Natural killer cell (primary cell): ENCODE results near the gene PNMA8B. TPM values are rescaled to one million over a fixed set of nuclear protein-coding genes. Genes with fewer than 3 reads are reported as not detected.
"Not testable (repeated sequence)": the region's sequence is repeated elsewhere in the genome, so short reads cannot be mapped to it uniquely, and the experiment has no call there.

Experiments
- ATAC-seq, 3 donors: fragments of 150-1000 bp in 2 of 3; fragments of 200-7000 bp in 1 of 3; cut with Tn5 transposase; 1 replicate in 1 of 3; 2 replicates in 2 of 3; pipeline ENCODE4 v1.10.0; 2021; ENCODE audit warnings: mild to moderate bottlenecking in 2 of 3, moderate library complexity in 2 of 3
- DNase-seq, 2 donors: peaks; one replicate each; pipeline versions ENCODE4 v3.0.0 to v3.0.0-alpha.2; 2013 to 2021; ENCODE audit warnings: mixed read lengths in 1 of 2
- H3K27ac ChIP-seq: one replicate; pipeline ENCODE4 v1.5.1; 2013; ENCODE audit warnings: mild to moderate bottlenecking, low read length
- H3K27me3 ChIP-seq: one replicate; pipeline ENCODE4 v1.6.1; 2013; ENCODE audit warnings: low read length; ENCODE audit not compliant: control insufficient read depth, insufficient read depth
- H3K36me3 ChIP-seq: one replicate; pipeline ENCODE4 v1.6.1; 2013; ENCODE audit warnings: low read length; ENCODE audit not compliant: control insufficient read depth, insufficient read depth
- H3K4me1 ChIP-seq: one replicate; pipeline ENCODE4 v1.6.1; 2013; ENCODE audit warnings: low read length; ENCODE audit not compliant: control insufficient read depth, insufficient read depth
- H3K4me3 ChIP-seq: one replicate; pipeline ENCODE4 v1.5.1; 2013; ENCODE audit warnings: low read length
- H3K9me3 ChIP-seq: one replicate; pipeline ENCODE4 v1.6.1; 2013; ENCODE audit warnings: low read length; ENCODE audit not compliant: control insufficient read depth, insufficient read depth
- H3K27ac Mint-ChIP-seq, 2 donors: one replicate each; pipeline ENCODE4 v1.8.0; 2022; ENCODE audit warnings: mild to moderate bottlenecking in 2 of 2, mixed read lengths in 2 of 2, moderate library complexity in 1 of 2
- H3K27me3 Mint-ChIP-seq, 2 donors: one replicate each; pipeline ENCODE4 v1.8.0; 2022; ENCODE audit warnings: low read depth in 2 of 2, mixed read lengths in 2 of 2
- H3K36me3 Mint-ChIP-seq: one replicate; pipeline ENCODE4 v1.8.0; 2022; ENCODE audit warnings: mixed read lengths
- H3K4me1 Mint-ChIP-seq, 2 donors: one replicate each; pipeline ENCODE4 v1.8.0; 2022; ENCODE audit warnings: mixed read lengths in 2 of 2
- H3K4me3 Mint-ChIP-seq: one replicate; pipeline ENCODE4 v1.8.0; 2022; ENCODE audit warnings: mild to moderate bottlenecking, moderate library complexity, mixed read lengths
- H3K9me3 Mint-ChIP-seq, 2 donors: one replicate each; pipeline ENCODE4 v1.8.0; 2022; ENCODE audit warnings: mixed read lengths in 2 of 2
- WGBS: methylation state at CpG from one replicate; pipeline ENCODE4 v1.1.7; 2013; ENCODE audit warnings: missing lambda C conversion rate; ENCODE audit not compliant: insufficient coverage; 5-methylcytosine and 5-hydroxymethylcytosine counted together
- intact Hi-C: fragments of 100-400 bp; cut with micrococcal nuclease; formaldehyde crosslinking; loops from one replicate; pipeline ENCODE4 v1.14.2; 2022
- total RNA-seq, 4 donors: library from RNA; stranded (reverse); fragments of 120-200 nt in 1 of 4; gene quantifications; one replicate each; pipeline versions ENCODE4 v1.2.3 to v1.2.4, GENCODE V29; 2013 to 2022
- TF ChIP-seq, protein P1 (sequence below): fragments of 200-600 bp; IDR thresholded peaks from one replicate; pipeline ENCODE4 v1.8.0; 2022; ENCODE audit warnings: antibody characterized with exemption

The PNMA8B gene
- total RNA-seq, 3 donors from 2014 or later (not counting 1 experiment from before 2014, with no cell fraction given) = 0.08 to 0.09 TPM; not detected in 1

DNA sequence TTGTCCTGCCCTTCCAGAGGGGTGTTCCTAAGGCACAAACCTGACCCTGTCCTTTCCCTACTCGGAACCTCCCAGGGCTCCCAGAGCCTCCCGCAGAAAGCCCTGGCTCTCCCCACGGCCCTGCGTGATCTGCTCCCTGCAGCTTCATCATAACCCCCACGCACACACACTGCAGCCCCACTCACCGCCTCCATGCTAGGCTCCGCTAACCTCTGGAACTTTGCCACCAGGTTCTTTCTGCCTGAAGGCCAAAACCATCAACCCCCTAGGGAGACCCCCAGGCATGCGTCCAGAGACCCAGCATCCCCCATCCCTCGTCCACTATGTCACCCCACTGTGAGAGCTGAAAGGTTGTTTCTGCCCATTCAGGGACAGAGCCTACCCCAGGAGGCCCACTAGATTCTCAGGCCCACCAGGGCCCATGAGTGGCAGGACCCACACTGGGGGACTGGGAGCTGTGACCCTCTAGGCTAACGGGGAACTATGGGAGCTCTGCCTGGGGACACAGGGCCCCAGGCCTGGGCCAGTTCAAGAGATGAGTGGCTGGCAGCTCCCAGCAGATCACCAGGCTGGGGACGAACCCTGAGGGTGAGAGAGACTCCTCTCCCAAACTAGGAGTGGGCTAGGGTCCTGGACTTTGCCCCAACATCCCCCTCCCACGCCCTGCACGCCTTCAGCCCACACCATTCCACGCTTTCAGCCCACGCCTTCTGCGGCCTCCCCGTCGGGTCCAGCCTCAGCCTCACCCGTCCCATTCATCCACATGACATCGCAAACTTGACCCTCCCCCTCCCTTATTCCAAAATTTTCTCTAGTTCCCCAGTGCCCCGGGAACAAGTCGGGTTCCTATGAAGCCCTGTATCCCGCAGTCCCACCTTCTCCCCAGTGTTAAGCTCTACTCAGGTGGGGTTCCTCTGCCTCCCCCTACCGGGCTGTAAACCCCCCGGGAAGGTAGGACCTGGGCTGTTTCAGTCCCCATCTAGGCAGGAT lies 33.2 kb upstream of the PNMA8B start:
- TF ChIP-seq, protein P1, sequence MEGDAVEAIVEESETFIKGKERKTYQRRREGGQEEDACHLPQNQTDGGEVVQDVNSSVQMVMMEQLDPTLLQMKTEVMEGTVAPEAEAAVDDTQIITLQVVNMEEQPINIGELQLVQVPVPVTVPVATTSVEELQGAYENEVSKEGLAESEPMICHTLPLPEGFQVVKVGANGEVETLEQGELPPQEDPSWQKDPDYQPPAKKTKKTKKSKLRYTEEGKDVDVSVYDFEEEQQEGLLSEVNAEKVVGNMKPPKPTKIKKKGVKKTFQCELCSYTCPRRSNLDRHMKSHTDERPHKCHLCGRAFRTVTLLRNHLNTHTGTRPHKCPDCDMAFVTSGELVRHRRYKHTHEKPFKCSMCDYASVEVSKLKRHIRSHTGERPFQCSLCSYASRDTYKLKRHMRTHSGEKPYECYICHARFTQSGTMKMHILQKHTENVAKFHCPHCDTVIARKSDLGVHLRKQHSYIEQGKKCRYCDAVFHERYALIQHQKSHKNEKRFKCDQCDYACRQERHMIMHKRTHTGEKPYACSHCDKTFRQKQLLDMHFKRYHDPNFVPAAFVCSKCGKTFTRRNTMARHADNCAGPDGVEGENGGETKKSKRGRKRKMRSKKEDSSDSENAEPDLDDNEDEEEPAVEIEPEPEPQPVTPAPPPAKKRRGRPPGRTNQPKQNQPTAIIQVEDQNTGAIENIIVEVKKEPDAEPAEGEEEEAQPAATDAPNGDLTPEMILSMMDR = no peak
- intact Hi-C loops = loop anchor here (1.0 kb wide), 2 partner anchors 13 to 133 kb away; no protein-coding TSS in a partner anchor
- Mint-ChIP-seq H3K27ac (no peak overlapping the region), H3K27me3 (peaks cover 7 to 10% of the 10 kb centered on the region in 2 donors), H3K4me3 (no peak overlapping the region), H3K4me1 (peaks cover 9 to 12% of the 10 kb centered on the region in 2 donors), H3K36me3 (no peaks in the 10 kb centered on the region), H3K9me3 (no peaks in the 10 kb centered on the region)
- H3K4me1 ChIP-seq = peaks cover 21% of the 10 kb centered on the region
- no peaks in the 10 kb centered on the region for H3K9me3 ChIP-seq
- H3K27ac ChIP-seq = no peak overlapping the region
- DNase-seq = no peak
- no peak for ATAC-seq
- 67% methylated on average over 25 of the region's 25 CpGs for WGBS
- no peaks in the 10 kb centered on the region for H3K27me3 ChIP-seq
- H3K4me3 ChIP-seq = no peak overlapping the region
- H3K36me3 ChIP-seq = no peaks in the 10 kb centered on the region

DNA sequence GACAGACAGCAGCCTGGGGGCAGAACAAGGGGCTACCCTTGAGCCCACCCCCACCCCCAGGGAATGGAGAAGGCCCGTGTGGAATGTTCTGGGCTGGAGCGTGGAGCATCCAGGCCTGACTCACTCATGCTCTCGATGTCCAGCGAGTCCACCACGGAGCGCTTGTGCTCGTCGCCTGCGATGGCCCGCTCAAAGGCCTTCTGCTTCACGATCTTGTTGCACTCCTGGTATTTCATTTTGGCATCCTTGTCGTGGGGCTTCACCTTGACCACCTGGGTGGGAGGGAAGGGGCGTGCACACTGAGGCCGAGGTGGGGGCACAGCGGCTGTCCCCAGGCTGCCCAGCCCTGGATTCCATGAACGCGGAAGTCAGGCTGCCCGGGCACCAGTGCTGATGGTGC lies 31.1 kb upstream of the PNMA8B start:
- H3K36me3 ChIP-seq, H3K36me3 Mint-ChIP-seq, H3K9me3 ChIP-seq, H3K4me3 ChIP-seq, H3K9me3 Mint-ChIP-seq, H3K4me3 Mint-ChIP-seq, H3K27me3 ChIP-seq, H3K27ac Mint-ChIP-seq, intact Hi-C loops, DNase-seq, ATAC-seq, H3K27ac ChIP-seq: not testable (repeated sequence)
- Mint-ChIP-seq H3K4me1 (peaks cover 9 to 12% of the 10 kb centered on the region in 2 donors), H3K27me3 (peaks cover 7 to 10% of the 10 kb centered on the region in 2 donors)
- 96% methylated on average over 17 of the region's 18 CpGs for WGBS
- H3K4me1 ChIP-seq = peaks cover 24% of the 10 kb centered on the region

DNA sequence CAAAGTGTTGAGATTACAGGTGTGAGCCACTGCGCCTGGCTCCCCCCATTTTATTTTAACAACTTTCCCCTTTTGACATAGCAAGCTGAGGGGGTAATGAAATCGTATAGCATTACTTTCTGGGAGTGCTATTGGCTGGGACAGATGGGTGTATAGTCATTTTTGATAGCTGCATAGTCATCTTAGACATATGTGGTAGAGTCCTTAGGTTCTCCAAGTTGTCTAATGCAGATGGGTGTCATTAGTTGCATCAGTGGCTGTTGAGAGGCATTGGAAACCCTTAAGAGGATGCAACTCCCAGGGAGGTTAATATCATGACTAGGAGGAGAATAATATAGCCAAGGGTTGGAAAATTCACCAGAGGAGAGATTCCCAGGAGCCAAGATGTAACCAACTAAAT lies 28.6 kb upstream of the PNMA8B start:
- Mint-ChIP-seq H3K4me3 (no peak overlapping the region), H3K27ac (no peak overlapping the region), H3K4me1 (peaks cover 0 to 2% of the 10 kb centered on the region in 2 donors), H3K36me3 (no peaks in the 10 kb centered on the region), H3K9me3 (no peaks in the 10 kb centered on the region), H3K27me3 (peaks cover under 1 to 4% of the 10 kb centered on the region in 2 donors)
- WGBS = 54% methylated on average over 1 of the region's 2 CpGs
- Histone ChIP-seq H3K4me3 (no peak overlapping the region), H3K27ac (no peak overlapping the region), H3K27me3 (no peaks in the 10 kb centered on the region), H3K36me3 (no peaks in the 10 kb centered on the region), H3K4me1 (peaks cover 10% of the 10 kb centered on the region), H3K9me3 (no peaks in the 10 kb centered on the region)
- no peak for ATAC-seq
- intact Hi-C loops = no loop called here
- DNase-seq = no peak
- TF ChIP-seq, protein P1 = no peak

DNA sequence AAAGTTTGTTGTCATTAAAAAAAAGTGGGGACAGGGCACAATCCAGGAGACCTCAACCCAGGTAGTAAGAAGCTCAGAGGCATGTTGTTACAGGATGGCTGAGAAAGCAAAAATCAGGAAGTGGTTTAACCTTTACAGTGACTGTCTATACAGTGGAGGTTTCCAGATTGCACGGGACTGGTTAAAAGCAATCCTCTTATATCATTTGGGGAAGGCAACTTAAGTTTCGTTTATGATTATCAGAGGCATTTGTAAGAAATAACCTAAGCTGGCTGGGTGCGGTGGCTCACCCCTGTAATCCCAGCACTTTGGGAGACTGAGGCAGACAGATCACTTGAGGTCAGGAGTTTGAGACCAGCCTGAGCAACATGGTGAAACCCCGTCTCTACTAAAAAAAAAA lies 27.3 kb upstream of the PNMA8B start:
- H3K4me3 ChIP-seq, H3K27ac Mint-ChIP-seq, H3K4me1 Mint-ChIP-seq, H3K4me3 Mint-ChIP-seq, intact Hi-C loops, H3K9me3 Mint-ChIP-seq, H3K36me3 Mint-ChIP-seq, H3K4me1 ChIP-seq, H3K9me3 ChIP-seq, H3K27ac ChIP-seq, H3K36me3 ChIP-seq, H3K27me3 Mint-ChIP-seq, H3K27me3 ChIP-seq: not testable (repeated sequence)
- ATAC-seq (peak in 1 of 3 donors; percentile 37), DNase-seq (peak in 1 of 2 donors; percentile 73)
- 35% methylated on average over 4 of the region's 4 CpGs for WGBS
